Measurements from ENCODE around the gene ATP10A. TPM values are rescaled to one million over a fixed set of nuclear protein-coding genes. Genes with fewer than 3 reads are reported as not detected.
A peak's percentile ranks its signal among the peaks of the same experiment; 100 is the strongest.

ATP10A gene
- total and polyA plus RNA-seq, 2 donors from 2014 or later: 4.0 to 6.8 TPM

GRCh38 chr15:25684521-25685431 lies 178.4 kb downstream of the ATP10A start:
- H3K9ac ChIP-seq (ENCODE audit: low read length in 3 of 3): no peak overlapping the region
- H3K4me3 ChIP-seq (ENCODE audit: low read length in 3 of 3): no peak overlapping the region
- no peak for TF ChIP-seq CTCF (IDR thresholded peaks at IDR 0.05; ENCODE audit: borderline replicate concordance, extremely low read depth, insufficient read depth)
- H3K27me3 ChIP-seq (ENCODE audit: control insufficient read depth, insufficient read depth, low read length): no peaks in the 10 kb centered on the region
- no peak overlapping the region for H3K27ac ChIP-seq (ENCODE audit: low read depth in 2 of 2, low read length in 2 of 2)
- no peaks in the 10 kb centered on the region for H3K36me3 ChIP-seq (ENCODE audit: control insufficient read depth in 2 of 3, insufficient read depth in 3 of 3, low read length in 3 of 3)
- intact Hi-C loops (cut with DNase I): no loop called here
- no peaks in the 10 kb centered on the region for H3K4me1 ChIP-seq (ENCODE audit: control insufficient read depth in 2 of 3, insufficient read depth in 2 of 3, low read depth in 1 of 3, low read length in 3 of 3)
- DNase-seq (peak in 3 of 5 donors; percentile 57 to 75 (median 62)), FAIRE-seq (no peak)
- no peaks in the 10 kb centered on the region for H3K9me3 ChIP-seq (ENCODE audit: control insufficient read depth in 2 of 3, insufficient read depth in 1 of 3, low read length in 3 of 3)

GRCh38 chr15:25683911-25684310 lies 179.2 kb downstream of the ATP10A start:
- TF ChIP-seq CTCF (IDR thresholded peaks at IDR 0.05; ENCODE audit: borderline replicate concordance, extremely low read depth, insufficient read depth): no peak
- FAIRE-seq (no peak), DNase-seq (peak in 1 of 5 donors; percentile 36)
- Histone ChIP-seq H3K9me3 (ENCODE audit: control insufficient read depth in 2 of 3, insufficient read depth in 1 of 3, low read length in 3 of 3) (no peaks in the 10 kb centered on the region), H3K36me3 (ENCODE audit: control insufficient read depth in 2 of 3, insufficient read depth in 3 of 3, low read length in 3 of 3) (no peaks in the 10 kb centered on the region), H3K27ac (ENCODE audit: low read depth in 2 of 2, low read length in 2 of 2) (no peak overlapping the region), H3K27me3 (ENCODE audit: control insufficient read depth, insufficient read depth, low read length) (no peaks in the 10 kb centered on the region), H3K4me1 (ENCODE audit: control insufficient read depth in 2 of 3, insufficient read depth in 2 of 3, low read depth in 1 of 3, low read length in 3 of 3) (no peaks in the 10 kb centered on the region), H3K4me3 (ENCODE audit: low read length in 3 of 3) (no peak overlapping the region), H3K9ac (ENCODE audit: low read length in 3 of 3) (no peak overlapping the region)
- intact Hi-C loops (cut with DNase I): no loop called here

GRCh38 chr15:25683415-25683814 lies 179.7 kb downstream of the ATP10A start:
- intact Hi-C loops (cut with DNase I): no loop called here
- Histone ChIP-seq H3K27me3 (ENCODE audit: control insufficient read depth, insufficient read depth, low read length) (no peaks in the 10 kb centered on the region), H3K4me3 (ENCODE audit: low read length in 3 of 3) (no peak overlapping the region), H3K4me1 (ENCODE audit: control insufficient read depth in 2 of 3, insufficient read depth in 2 of 3, low read depth in 1 of 3, low read length in 3 of 3) (no peaks in the 10 kb centered on the region), H3K9ac (ENCODE audit: low read length in 3 of 3) (no peak overlapping the region), H3K9me3 (ENCODE audit: control insufficient read depth in 2 of 3, insufficient read depth in 1 of 3, low read length in 3 of 3) (no peaks in the 10 kb centered on the region), H3K27ac (ENCODE audit: low read depth in 2 of 2, low read length in 2 of 2) (no peak overlapping the region), H3K36me3 (ENCODE audit: control insufficient read depth in 2 of 3, insufficient read depth in 3 of 3, low read length in 3 of 3) (no peaks in the 10 kb centered on the region)
- FAIRE-seq (no peak), DNase-seq (peak in 1 of 5 donors; percentile 59)
- TF ChIP-seq CTCF (IDR thresholded peaks at IDR 0.05; ENCODE audit: borderline replicate concordance, extremely low read depth, insufficient read depth): no peak
